Hepatocyte (in vitro differentiated cells): Measurements from ENCODE around the gene RNF130.

Experiments
- CTCF ChIP-seq: fragments of 200-600 bp; sonication (generic); IDR thresholded peaks from 2 replicates; pipeline ENCODE4 v1.5.1; 2016; ENCODE audit warnings: antibody characterized with exemption, mild to moderate bottlenecking; ENCODE audit not compliant: poor library complexity
- EZH2 ChIP-seq: fragments of 200-600 bp; sonication (generic); IDR thresholded peaks from 2 replicates; pipeline ENCODE4 v1.6.1; 2016; ENCODE audit warnings: antibody characterized with exemption, mild to moderate bottlenecking, borderline replicate concordance

DNA sequence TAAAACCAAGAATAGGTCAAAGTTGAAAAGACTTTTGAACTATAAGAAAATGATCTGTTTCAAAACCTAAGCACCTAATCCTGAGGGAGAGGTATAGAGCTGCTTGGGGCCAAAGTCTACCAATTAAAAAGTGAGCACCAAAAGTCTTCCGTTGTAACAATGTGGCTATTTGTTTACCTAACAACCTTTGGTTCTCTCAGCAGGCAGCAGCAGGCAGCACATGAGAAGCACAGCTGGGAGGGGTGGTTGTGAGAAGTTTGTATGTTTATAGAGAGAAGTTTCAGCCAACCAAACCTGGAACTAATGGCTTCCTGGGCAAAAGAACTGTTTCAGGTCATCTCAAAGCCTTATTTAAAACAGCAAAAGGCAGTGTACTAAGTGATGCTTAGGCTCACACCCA lies 104.1 kb downstream of the RNF130 start:
- TF ChIP-seq CTCF = no peak
- no peak for TF ChIP-seq EZH2
